ENCODE results near the gene ANKS4B. TPM values are rescaled to one million over a fixed set of nuclear protein-coding genes. Genes with fewer than 3 reads are reported as not detected.

Gene ANKS4B
- total RNA-seq, 1 experiment from 2014 or later = 3.2 TPM

- Mint-ChIP-seq H3K9me3 (ENCODE audit: low read depth, unreplicated experiment) (no peaks in the 10 kb centered on the region), H3K4me3 (ENCODE audit: low read depth, unreplicated experiment) (no peak overlapping the region), H3K27ac (ENCODE audit: unreplicated experiment) (no peak overlapping the region), H3K27me3 (ENCODE audit: unreplicated experiment) (no peaks in the 10 kb centered on the region), H3K36me3 (ENCODE audit: insufficient read depth, unreplicated experiment) (no peaks in the 10 kb centered on the region), H3K4me1 (ENCODE audit: low read depth, unreplicated experiment) (no peaks in the 10 kb centered on the region)
- no TSS peak for BruUV-seq (replicated peaks)
- TF ChIP-seq CTCF (IDR thresholded peaks at IDR 0.05; ENCODE audit: unreplicated experiment) = no peak
- intact Hi-C loops (cut with micrococcal nuclease; ENCODE audit: unreplicated experiment) = no loop called here
- DNase-seq = no peak
- CTCF ChIA-PET = interaction anchor here (0.6 to 0.7 kb wide), 2 partner anchors 53 to 1150 kb away, joined by 3 to 5 read pairs; no protein-coding TSS in a partner anchor
Measured at GRCh38 chr16:21253470-21253869, 20.0 kb downstream of the ANKS4B start.

GRCh38 chr16:21256636-21257035 lies 23.1 kb downstream of the ANKS4B start:
- no peak overlapping the region for H3K4me3 Mint-ChIP-seq (ENCODE audit: low read depth, unreplicated experiment)
- H3K27me3 Mint-ChIP-seq (ENCODE audit: unreplicated experiment) = no peaks in the 10 kb centered on the region
- CTCF ChIA-PET = no interaction called here
- no peaks in the 10 kb centered on the region for H3K9me3 Mint-ChIP-seq (ENCODE audit: low read depth, unreplicated experiment)
- TF ChIP-seq CTCF (IDR thresholded peaks at IDR 0.05; ENCODE audit: unreplicated experiment) = no peak
- peaks cover 24% of the 10 kb centered on the region for H3K4me1 Mint-ChIP-seq (ENCODE audit: low read depth, unreplicated experiment)
- DNase-seq = no peak
- H3K27ac Mint-ChIP-seq (ENCODE audit: unreplicated experiment) = no peak overlapping the region
- intact Hi-C loops (cut with micrococcal nuclease; ENCODE audit: unreplicated experiment) = no loop called here
- BruUV-seq (replicated peaks) = no TSS peak
- H3K36me3 Mint-ChIP-seq (ENCODE audit: insufficient read depth, unreplicated experiment) = peaks cover 12% of the 10 kb centered on the region

- no peak for DNase-seq
- no peak overlapping the region for H3K27ac Mint-ChIP-seq (ENCODE audit: unreplicated experiment)
- intact Hi-C loops (cut with micrococcal nuclease; ENCODE audit: unreplicated experiment) = no loop called here
- peaks cover 29% of the 10 kb centered on the region for H3K4me1 Mint-ChIP-seq (ENCODE audit: low read depth, unreplicated experiment)
- peaks cover 12% of the 10 kb centered on the region for H3K36me3 Mint-ChIP-seq (ENCODE audit: insufficient read depth, unreplicated experiment)
- TF ChIP-seq CTCF (IDR thresholded peaks at IDR 0.05; ENCODE audit: unreplicated experiment) = no peak
- no TSS peak for BruUV-seq (replicated peaks)
- CTCF ChIA-PET = no interaction called here
- no peaks in the 10 kb centered on the region for H3K9me3 Mint-ChIP-seq (ENCODE audit: low read depth, unreplicated experiment)
- no peaks in the 10 kb centered on the region for H3K27me3 Mint-ChIP-seq (ENCODE audit: unreplicated experiment)
- no peak overlapping the region for H3K4me3 Mint-ChIP-seq (ENCODE audit: low read depth, unreplicated experiment)
Measured at GRCh38 chr16:21257284-21257683, 23.8 kb downstream of the ANKS4B start.

- H3K27me3 Mint-ChIP-seq (ENCODE audit: unreplicated experiment) = no peaks in the 10 kb centered on the region
- peaks cover 3% of the 10 kb centered on the region for H3K9me3 Mint-ChIP-seq (ENCODE audit: low read depth, unreplicated experiment)
- TF ChIP-seq CTCF (IDR thresholded peaks at IDR 0.05; ENCODE audit: unreplicated experiment) = no peak
- peaks cover 12% of the 10 kb centered on the region for H3K36me3 Mint-ChIP-seq (ENCODE audit: insufficient read depth, unreplicated experiment)
- CTCF ChIA-PET = interaction anchor here (0.6 to 2.2 kb wide), 11 partner anchors 12 to 410 kb away, joined by 3 to 9 read pairs (median 3); partner anchors contain the start of genes ANKS4B and CRYM
- H3K4me3 Mint-ChIP-seq (ENCODE audit: low read depth, unreplicated experiment) = peak overlapping the region; percentile 33
- DNase-seq = peak; percentile 90
- intact Hi-C loops (cut with micrococcal nuclease; ENCODE audit: unreplicated experiment) = no loop called here
- H3K4me1 Mint-ChIP-seq (ENCODE audit: low read depth, unreplicated experiment) = peaks cover 62% of the 10 kb centered on the region
- BruUV-seq (replicated peaks) = no TSS peak
- H3K27ac Mint-ChIP-seq (ENCODE audit: unreplicated experiment) = peak overlapping the region; percentile 78
Measured at GRCh38 chr16:21260870-21261791, 27.6 kb downstream of the ANKS4B start.
